Heart left ventricle (tissue), 13 donors: ENCODE measurements around the gene TUBB8.
"Not testable (repeated sequence)": the region's sequence is repeated elsewhere in the genome, so short reads cannot be mapped to it uniquely, and the experiment has no call there.

Experiments used
- CTCF ChIP-seq, 12 donors: fragments of 200-600 bp; sonication (generic) in 4 of 12; IDR thresholded peaks; one replicate each; pipeline versions ENCODE4 v1.5.0 to v1.8.0; 2018 to 2022; ENCODE audit warnings: antibody characterized with exemption in 12 of 12, mild to moderate bottlenecking in 5 of 12
- POLR2A ChIP-seq, 2 donors: fragments of 450-650 bp; IDR thresholded peaks; one replicate each; pipeline ENCODE4 v1.6.1; 2017; ENCODE audit warnings: antibody characterized with exemption in 2 of 2, mild to moderate bottlenecking in 2 of 2, moderate library complexity in 2 of 2
- donor health status: ischemic (EF 13 %, LVEDD 7.1; RV severe dilation, severe dysfunction).
- donor health status: DM: no; HTN: yes; CAD: no.
- donor health status: DM: no; HTN: no; CAD: no.
- donor health status: ischemic (EF 25% LVEDD 6.9; RV normal size, moderate dysfunction).
- donor health status: ischemic (EF 25% LVEDD 5.7; RV mildly dilated, moderate dysfunction).
- donor health status: ischemic (EF 35%, LVEDD 5.7; RV mildly dilated, moderate dysfunction).
- donor health status: nonischemic (EF 11% LVEDD 7.7; RV severe dilation, severe dysfunction).
- donor health status: DM: yes; HTN: yes; CAD: no.
- donor health status: PGD.
- donor health status: ischemic (EF 29% LVEDD 5.4; RV normal size, mild dysfunction).
- donor health status: nonischemic (EF 23%, LVEDD 6.1; RV moderate dilation, normal function).

DNA sequence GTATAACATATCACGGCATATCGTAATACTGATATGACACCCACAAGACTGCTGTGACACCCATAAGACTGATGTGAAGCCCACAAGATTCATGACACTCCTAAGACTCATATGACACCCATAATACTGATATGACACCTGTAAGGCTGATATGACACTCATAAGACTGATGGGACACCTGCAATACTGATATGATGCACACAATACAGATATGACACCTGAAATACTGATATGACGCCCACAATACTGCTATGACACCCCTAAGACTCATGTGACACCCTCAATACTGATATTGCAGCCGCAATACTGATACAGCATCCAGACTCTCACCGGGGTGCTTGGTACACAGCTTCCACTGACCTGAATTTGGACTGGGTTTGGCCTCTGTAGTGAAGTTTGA is 19.1 kb upstream of the TUBB8 start:
- not testable (repeated sequence) for TF ChIP-seq CTCF, POLR2A (IDR thresholded peaks at IDR 0.05)
